ENCODE measurements around the gene TMSB10.
A peak's percentile ranks its signal among the peaks of the same experiment; 100 is the strongest.
"Not testable (repeated sequence)": the region's sequence is repeated elsewhere in the genome, so short reads cannot be mapped to it uniquely, and the experiment has no call there.

TMSB10 gene

GRCh38 chr2:84897773-84898172 lies 7.7 kb upstream of the TMSB10 start:
- Histone ChIP-seq H3K27ac (peak overlapping the region in 17 of 21 experiments; percentile 17 to 86 (median 52)), H3K4me3 (no peak overlapping the region)

DNA sequence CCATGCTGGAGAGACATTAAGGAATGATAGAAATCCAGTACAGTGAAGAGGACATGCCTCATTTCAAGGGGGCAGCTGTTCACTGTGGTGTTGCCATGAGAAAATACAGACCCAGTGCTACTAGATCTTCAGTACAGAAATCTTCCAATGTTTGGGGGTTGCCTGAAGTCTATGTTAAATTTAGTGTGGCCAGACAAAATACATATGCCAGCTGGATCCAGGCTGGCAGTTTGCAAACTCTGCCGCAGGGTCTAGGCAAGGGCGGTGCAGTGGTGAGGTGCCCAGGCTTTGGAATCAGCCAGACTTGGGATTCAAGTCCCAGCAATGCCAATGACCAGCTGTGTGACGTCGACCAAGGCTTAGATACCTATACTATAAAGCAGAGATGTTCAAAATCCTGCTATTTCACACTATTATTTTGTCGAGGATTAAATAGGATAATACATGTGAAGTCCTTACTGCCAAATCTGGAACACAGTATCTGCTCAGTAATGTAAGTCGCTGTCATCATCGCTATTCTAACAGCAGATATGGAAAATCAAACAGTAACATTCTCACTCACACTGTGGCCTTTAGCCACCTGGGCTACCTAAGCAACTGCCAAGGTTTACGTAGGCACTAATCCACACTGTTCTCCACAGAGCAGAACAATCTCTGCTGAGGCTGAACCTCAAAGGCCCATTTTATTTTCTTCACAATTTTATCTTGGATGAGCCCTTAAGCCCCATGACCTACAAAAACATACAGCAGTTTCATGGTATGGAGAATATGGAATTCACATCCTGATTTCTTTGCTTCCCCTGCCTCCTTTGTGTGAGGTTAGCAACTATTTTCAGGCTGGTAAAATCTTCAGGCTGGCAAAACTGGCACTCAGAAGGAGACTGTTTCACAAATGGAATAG lies 5.9 kb upstream of the TMSB10 start:
- Histone ChIP-seq H3K4me3 (no peak overlapping the region), H3K27ac (peak overlapping the region in 12 of 21 experiments; percentile 39 to 86 (median 70))

GRCh38 chr2:84900971-84901370 lies 4.5 kb upstream of the TMSB10 start:
- no peak overlapping the region for H3K4me3 ChIP-seq
- peak overlapping the region in 1 of 21 experiments; percentile 15 for H3K27ac ChIP-seq

DNA sequence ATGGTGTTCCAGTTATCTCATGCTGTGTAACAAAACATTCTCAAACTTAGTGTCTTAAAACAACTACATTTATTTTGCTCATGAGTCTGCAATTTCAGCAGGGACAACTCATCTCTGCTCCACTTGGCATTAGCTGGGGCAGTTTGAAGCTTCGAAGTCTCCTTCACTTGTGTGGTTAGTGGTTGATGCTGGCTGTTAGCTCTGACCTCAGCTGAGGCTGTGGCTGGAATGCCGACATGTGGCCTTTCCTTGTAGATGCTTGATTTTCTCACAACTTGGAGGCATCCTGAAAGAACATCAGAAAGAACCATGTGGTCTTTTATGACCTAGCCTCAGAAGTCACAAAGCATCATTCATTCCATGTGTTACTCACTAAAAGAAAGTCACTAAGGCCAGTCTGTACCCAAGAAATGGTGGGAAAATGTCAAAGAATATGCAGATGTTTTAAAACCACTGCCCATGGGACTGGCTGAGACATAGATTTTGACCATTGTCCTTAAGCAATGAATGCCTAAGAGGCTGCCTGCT lies 3.8 kb upstream of the TMSB10 start:
- Histone ChIP-seq H3K27ac (peak overlapping the region in 1 of 21 experiments; percentile 15), H3K4me3 (no peak overlapping the region)

- Histone ChIP-seq H3K4me3 (no peak overlapping the region), H3K27ac (peak overlapping the region in 3 of 21 experiments; percentile 9 to 26 (median 15))
Observed at GRCh38 chr2:84902526-84902925, 2.9 kb upstream of the TMSB10 start.

- Histone ChIP-seq H3K4me3 (no peak overlapping the region), H3K27ac (peak overlapping the region in 14 of 21 experiments; percentile 86 to 100 (median 98))
Observed at GRCh38 chr2:84904151-84904550, 1.3 kb upstream of the TMSB10 start.

DNA sequence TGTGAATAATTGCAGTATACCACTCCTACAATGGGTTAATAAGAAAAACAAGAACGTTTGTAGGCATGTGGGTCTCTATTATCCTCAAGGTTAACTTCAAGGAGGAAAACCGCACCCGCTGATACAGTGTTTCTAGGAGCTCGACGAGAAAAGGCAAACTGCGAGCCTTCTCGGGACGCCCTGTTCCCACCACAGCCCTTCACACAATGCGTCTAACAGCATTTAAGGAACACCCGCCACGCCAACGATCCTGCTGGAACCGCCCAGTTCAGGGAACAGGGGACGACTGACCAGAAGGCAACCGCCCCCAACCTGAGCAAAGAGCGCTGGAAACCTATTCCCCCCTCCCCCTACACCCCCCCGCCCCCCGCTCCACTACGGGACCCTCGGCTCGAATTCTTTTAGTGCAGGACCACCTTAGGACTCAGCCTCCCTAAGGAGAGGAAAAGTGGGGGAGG lies 710 bp upstream of the TMSB10 start:
- H3K27ac ChIP-seq = peak overlapping the region; percentile 83 to 100 (median 98)

GRCh38 chr2:84906108-84906899 lies 848 bp downstream of the TMSB10 start:
- peak overlapping the region; percentile 83 to 100 (median 98) for H3K27ac ChIP-seq
- H3K4me3 ChIP-seq = peak overlapping the region; percentile 51 to 99 (median 78)

More for the DNA sequence above, 710 bp upstream of the TMSB10 start:
- peak overlapping the region; percentile 51 to 99 (median 78) for H3K4me3 ChIP-seq

- H3K27ac ChIP-seq = peak overlapping the region; percentile 83 to 100 (median 98)
- H3K4me3 ChIP-seq = peak overlapping the region; percentile 51 to 99 (median 78)
Observed at GRCh38 chr2:84906900-84907714, 1.7 kb downstream of the TMSB10 start.

GRCh38 chr2:84908948-84909713 lies 3.7 kb downstream of the TMSB10 start:
- Histone ChIP-seq H3K27ac (peak overlapping the region in 5 of 21 experiments; percentile 17 to 98 (median 34)), H3K4me3 (no peak overlapping the region)

DNA sequence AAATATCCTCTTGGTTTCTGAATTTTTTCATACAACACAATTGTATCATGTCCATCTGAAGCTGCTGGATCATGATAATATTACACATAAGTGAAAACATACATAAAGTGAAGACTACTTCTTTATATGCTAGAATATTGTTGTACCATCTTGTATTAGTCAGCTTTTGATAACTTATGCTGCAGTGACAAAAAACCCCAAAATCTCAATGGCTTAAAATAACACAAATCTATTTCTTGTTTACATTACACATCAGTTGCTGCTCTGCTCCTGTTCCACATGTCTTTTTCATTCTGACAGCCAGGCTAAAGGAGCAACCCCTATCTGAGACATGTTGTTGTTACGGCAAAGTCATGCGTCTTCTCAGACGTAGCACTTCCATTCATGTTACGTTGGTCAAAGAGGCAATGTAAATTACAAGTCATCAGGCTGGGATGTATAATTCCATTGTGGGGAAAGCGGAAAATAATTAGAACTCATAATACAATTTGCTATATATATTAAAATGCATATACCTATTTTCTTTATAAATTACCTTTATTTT lies 5.8 kb downstream of the TMSB10 start:
- Histone ChIP-seq H3K4me3 (no peak overlapping the region), H3K27ac (no peak overlapping the region)

- Histone ChIP-seq H3K4me3 (no peak overlapping the region), H3K27ac (no peak overlapping the region)
Observed at GRCh38 chr2:84912984-84913383, 7.5 kb downstream of the TMSB10 start.

GRCh38 chr2:84914334-84914733 lies 8.9 kb downstream of the TMSB10 start:
- no peak overlapping the region for H3K27ac ChIP-seq
- no peak overlapping the region for H3K4me3 ChIP-seq

- not testable (repeated sequence) for H3K27ac ChIP-seq, H3K4me3 ChIP-seq
Observed at GRCh38 chr2:84915675-84916074, 10.2 kb downstream of the TMSB10 start.

GRCh38 chr2:84917821-84918220 lies 12.4 kb downstream of the TMSB10 start:
- H3K4me3 ChIP-seq, H3K27ac ChIP-seq: not testable (repeated sequence)

DNA sequence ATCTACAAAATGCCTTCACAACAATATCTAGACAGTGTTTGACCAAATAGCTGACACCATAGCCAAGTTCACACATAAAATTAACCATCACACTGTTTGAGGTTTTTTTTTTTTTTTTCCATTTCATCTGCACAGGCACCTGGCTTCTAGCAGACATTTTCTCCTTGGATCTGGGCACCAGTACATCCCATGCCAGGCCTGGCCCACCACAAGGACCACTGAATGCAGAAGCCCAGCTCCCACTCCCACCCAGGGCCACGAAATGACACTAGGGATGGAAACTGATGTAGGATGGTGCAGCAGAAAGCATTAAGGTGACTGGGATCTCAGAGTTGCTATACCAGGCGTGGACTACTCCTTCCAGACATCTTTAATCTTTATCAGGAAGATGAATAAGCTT lies 13.0 kb downstream of the TMSB10 start:
- H3K27ac ChIP-seq = peak overlapping the region in 6 of 21 experiments; percentile 18 to 92 (median 83)

DNA sequence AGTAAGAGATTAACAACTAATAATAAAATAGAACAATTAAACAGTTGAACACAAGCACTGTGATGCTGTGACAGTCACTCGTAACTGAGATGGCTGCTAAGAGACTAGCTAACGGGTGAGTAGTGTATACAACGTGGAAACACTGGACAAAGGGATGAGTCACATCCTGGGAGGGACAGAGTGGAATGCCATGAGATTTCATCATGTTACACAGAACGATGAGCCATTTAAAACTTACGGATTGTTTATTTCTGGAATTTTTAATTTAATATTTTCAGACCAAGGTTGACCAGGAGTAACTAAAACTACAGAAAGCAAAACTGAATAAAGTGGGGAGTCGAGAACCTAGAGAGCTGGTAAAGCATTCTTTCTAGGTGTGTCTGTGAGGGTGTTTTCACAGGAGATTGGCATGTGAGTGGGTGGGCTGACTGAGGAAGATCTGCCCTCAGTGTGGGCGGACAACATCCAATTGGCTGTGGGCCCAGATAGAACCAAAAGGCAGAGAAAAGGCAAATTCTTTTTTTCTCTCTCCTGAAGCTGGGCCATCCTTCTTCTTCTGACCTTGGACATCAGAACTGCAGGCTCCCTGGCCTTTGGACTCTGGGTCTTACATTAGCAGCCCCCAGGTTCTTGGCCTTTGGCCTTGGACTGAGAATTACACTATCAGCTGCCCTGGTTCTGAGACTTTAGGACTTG lies 14.6 kb downstream of the TMSB10 start:
- Histone ChIP-seq H3K27ac (peak overlapping the region in 20 of 21 experiments; percentile 64 to 92 (median 83)), H3K4me3 (peak overlapping the region in 2 of 7 experiments; percentile 5 to 6)

More for the DNA sequence above, 13.0 kb downstream of the TMSB10 start:
- no peak overlapping the region for H3K4me3 ChIP-seq
